Activated CD4-positive, alpha-beta T cell treated with anti-CD3 and anti-CD28 coated beads, Interleukin-2, Interleukin-6, amounts not matched to agents 100 ng/mL and 50 ng/mL, durations not matched to agents 16 hours and 8 hours (primary cell): ENCODE results near the gene AGGF1.
"Not testable (repeated sequence)": the region's sequence is repeated elsewhere in the genome, so short reads cannot be mapped to it uniquely, and the experiment has no call there.

Experiments
- DNase-seq: peaks from one replicate; pipeline ENCODE4 v3.0.0-alpha.2; 2020

The AGGF1 gene

GRCh38 chr5:77024490-77024889 is 5.7 kb upstream of the AGGF1 start:
- DNase-seq: no peak

- DNase-seq: no peak
Observed at GRCh38 chr5:77028631-77029375, 1.4 kb upstream of the AGGF1 start.

- DNase-seq: no peak
Observed at GRCh38 chr5:77029376-77029885, 773 bp upstream of the AGGF1 start.

- peak; percentile 27 for DNase-seq
Observed at GRCh38 chr5:77031891-77032290, 1.7 kb downstream of the AGGF1 start.

GRCh38 chr5:77032635-77033034 is 2.4 kb downstream of the AGGF1 start:
- DNase-seq: no peak

- DNase-seq: no peak
Observed at GRCh38 chr5:77033338-77033737, 3.1 kb downstream of the AGGF1 start.

GRCh38 chr5:77035950-77036349 is 5.7 kb downstream of the AGGF1 start:
- no peak for DNase-seq

- no peak for DNase-seq
Observed at GRCh38 chr5:77046416-77047073, 16.3 kb downstream of the AGGF1 start.

- no peak for DNase-seq
Observed at GRCh38 chr5:77064040-77064439, 33.8 kb downstream of the AGGF1 start.

GRCh38 chr5:77065256-77065655 is 35.1 kb downstream of the AGGF1 start:
- no peak for DNase-seq

GRCh38 chr5:77066184-77066583 is 36.0 kb downstream of the AGGF1 start:
- no peak for DNase-seq

GRCh38 chr5:77066823-77067442 is 36.7 kb downstream of the AGGF1 start:
- no peak for DNase-seq

- no peak for DNase-seq
Observed at GRCh38 chr5:77073667-77074066, 43.5 kb downstream of the AGGF1 start.

- no peak for DNase-seq
Observed at GRCh38 chr5:77074745-77075144, 44.5 kb downstream of the AGGF1 start.

GRCh38 chr5:77076961-77077828 is 47.0 kb downstream of the AGGF1 start:
- DNase-seq: peak; percentile 77

- DNase-seq: no peak
Observed at GRCh38 chr5:77077829-77078176, 47.6 kb downstream of the AGGF1 start.

- DNase-seq: not testable (repeated sequence)
Observed at GRCh38 chr5:77080479-77080878, 50.3 kb downstream of the AGGF1 start.

- no peak for DNase-seq
Observed at GRCh38 chr5:77080905-77081304, 50.7 kb downstream of the AGGF1 start.

GRCh38 chr5:77082280-77082679 is 52.1 kb downstream of the AGGF1 start:
- DNase-seq: no peak

GRCh38 chr5:77083088-77083487 is 52.9 kb downstream of the AGGF1 start:
- no peak for DNase-seq

- DNase-seq: no peak
Observed at GRCh38 chr5:77086368-77086688, 56.1 kb downstream of the AGGF1 start.

GRCh38 chr5:77086689-77087483 is 56.7 kb downstream of the AGGF1 start, which contains the start of gene ZBED3:
Gene ZBED3 (minus strand): TSS chr5:77087285. CDS start chr5:77077878, 9,407 bp downstream.
- peak; percentile 63 for DNase-seq
